IMR-90 (cell line): ENCODE data around the gene AMELX.

ENCODE experiments used
- BHLHE40 ChIP-seq: fragments of 150-350 bp; IDR thresholded peaks from 2 replicates; pipeline ENCODE4 v1.6.1; 2016; ENCODE audit warnings: mild to moderate bottlenecking, low read depth, low read length
- POLR2A ChIP-seq: IDR thresholded peaks from 2 replicates; pipeline ENCODE4 v1.6.1; 2012; ENCODE audit warnings: mild to moderate bottlenecking, low read depth, low read length
- TF ChIP-seq, protein P1 (sequence below): conservative IDR thresholded peaks from 2 replicates; pipeline ENCODE4 v1.5.1; 2012; ENCODE audit warnings: mild to moderate bottlenecking, low read depth, low read length, improper control_type of control experiment

DNA sequence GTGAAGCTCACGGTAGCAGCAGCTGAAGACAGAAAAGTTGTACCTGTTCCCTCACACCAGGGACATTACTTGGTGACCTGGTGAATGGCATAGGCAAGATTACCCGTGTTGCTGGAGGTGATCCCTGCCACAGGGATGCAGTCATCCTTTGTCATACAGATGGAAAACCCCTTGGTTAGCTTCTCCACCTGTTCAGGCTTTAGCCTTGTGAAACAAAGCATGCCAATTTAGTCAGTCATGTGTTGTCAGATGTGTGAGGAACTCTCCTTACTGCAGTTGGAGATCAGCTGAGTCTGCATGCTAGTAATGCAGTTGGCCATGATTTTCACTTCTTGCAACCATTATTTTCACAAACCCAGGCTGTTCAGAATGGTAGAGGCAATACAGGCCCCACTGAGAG lies 41.0 kb downstream of the AMELX start:
- no peak for TF ChIP-seq POLR2A
- TF ChIP-seq, protein P1, sequence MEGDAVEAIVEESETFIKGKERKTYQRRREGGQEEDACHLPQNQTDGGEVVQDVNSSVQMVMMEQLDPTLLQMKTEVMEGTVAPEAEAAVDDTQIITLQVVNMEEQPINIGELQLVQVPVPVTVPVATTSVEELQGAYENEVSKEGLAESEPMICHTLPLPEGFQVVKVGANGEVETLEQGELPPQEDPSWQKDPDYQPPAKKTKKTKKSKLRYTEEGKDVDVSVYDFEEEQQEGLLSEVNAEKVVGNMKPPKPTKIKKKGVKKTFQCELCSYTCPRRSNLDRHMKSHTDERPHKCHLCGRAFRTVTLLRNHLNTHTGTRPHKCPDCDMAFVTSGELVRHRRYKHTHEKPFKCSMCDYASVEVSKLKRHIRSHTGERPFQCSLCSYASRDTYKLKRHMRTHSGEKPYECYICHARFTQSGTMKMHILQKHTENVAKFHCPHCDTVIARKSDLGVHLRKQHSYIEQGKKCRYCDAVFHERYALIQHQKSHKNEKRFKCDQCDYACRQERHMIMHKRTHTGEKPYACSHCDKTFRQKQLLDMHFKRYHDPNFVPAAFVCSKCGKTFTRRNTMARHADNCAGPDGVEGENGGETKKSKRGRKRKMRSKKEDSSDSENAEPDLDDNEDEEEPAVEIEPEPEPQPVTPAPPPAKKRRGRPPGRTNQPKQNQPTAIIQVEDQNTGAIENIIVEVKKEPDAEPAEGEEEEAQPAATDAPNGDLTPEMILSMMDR: no peak
- TF ChIP-seq BHLHE40: no peak
